Ovary (tissue), 3 donors: ENCODE results near the gene GFRA1.

Experiments
- EP300 ChIP-seq: sonication (generic); formaldehyde crosslinking; IDR thresholded peaks from one replicate; pipeline ENCODE4 v1.6.1; 2017; ENCODE audit warnings: antibody characterized with exemption
- POLR2A ChIP-seq: fragments of 450-650 bp; IDR thresholded peaks from one replicate; pipeline ENCODE4 v1.6.1; 2017; ENCODE audit warnings: antibody characterized with exemption, mild to moderate bottlenecking, moderate library complexity
- TF ChIP-seq, protein P1 (sequence below), 3 donors: fragments of 450-650 bp in 2 of 3; fragments of 200-600 bp in 1 of 3; IDR thresholded peaks; one replicate each; pipeline versions ENCODE4 v1.5.1 to v1.8.0; 2016 to 2022; ENCODE audit warnings: antibody characterized with exemption in 3 of 3, mild to moderate bottlenecking in 1 of 3
- donor health status: DM: no; HTN: no; CAD: no.

GRCh38 chr10:116160271-116160670, 112.7 kb downstream of the GFRA1 start:
- TF ChIP-seq, protein P1, sequence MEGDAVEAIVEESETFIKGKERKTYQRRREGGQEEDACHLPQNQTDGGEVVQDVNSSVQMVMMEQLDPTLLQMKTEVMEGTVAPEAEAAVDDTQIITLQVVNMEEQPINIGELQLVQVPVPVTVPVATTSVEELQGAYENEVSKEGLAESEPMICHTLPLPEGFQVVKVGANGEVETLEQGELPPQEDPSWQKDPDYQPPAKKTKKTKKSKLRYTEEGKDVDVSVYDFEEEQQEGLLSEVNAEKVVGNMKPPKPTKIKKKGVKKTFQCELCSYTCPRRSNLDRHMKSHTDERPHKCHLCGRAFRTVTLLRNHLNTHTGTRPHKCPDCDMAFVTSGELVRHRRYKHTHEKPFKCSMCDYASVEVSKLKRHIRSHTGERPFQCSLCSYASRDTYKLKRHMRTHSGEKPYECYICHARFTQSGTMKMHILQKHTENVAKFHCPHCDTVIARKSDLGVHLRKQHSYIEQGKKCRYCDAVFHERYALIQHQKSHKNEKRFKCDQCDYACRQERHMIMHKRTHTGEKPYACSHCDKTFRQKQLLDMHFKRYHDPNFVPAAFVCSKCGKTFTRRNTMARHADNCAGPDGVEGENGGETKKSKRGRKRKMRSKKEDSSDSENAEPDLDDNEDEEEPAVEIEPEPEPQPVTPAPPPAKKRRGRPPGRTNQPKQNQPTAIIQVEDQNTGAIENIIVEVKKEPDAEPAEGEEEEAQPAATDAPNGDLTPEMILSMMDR (IDR thresholded peaks at IDR 0.05): no peak
- TF ChIP-seq EP300 (no peak), POLR2A (no peak)
